GM19043 (cell line): ENCODE measurements around the gene TRAF1.
"Not testable (repeated sequence)": the region's sequence is repeated elsewhere in the genome, so short reads cannot be mapped to it uniquely, and the experiment has no call there.

Source experiments
- ATAC-seq: cut with Tn5 transposase; IDR thresholded peaks from one replicate; pipeline ENCODE4 v1.9.1; 2021; ENCODE audit warnings: low read depth; ENCODE audit not compliant: unreplicated experiment

The TRAF1 gene, protein sequence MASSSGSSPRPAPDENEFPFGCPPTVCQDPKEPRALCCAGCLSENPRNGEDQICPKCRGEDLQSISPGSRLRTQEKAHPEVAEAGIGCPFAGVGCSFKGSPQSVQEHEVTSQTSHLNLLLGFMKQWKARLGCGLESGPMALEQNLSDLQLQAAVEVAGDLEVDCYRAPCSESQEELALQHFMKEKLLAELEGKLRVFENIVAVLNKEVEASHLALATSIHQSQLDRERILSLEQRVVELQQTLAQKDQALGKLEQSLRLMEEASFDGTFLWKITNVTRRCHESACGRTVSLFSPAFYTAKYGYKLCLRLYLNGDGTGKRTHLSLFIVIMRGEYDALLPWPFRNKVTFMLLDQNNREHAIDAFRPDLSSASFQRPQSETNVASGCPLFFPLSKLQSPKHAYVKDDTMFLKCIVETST

DNA sequence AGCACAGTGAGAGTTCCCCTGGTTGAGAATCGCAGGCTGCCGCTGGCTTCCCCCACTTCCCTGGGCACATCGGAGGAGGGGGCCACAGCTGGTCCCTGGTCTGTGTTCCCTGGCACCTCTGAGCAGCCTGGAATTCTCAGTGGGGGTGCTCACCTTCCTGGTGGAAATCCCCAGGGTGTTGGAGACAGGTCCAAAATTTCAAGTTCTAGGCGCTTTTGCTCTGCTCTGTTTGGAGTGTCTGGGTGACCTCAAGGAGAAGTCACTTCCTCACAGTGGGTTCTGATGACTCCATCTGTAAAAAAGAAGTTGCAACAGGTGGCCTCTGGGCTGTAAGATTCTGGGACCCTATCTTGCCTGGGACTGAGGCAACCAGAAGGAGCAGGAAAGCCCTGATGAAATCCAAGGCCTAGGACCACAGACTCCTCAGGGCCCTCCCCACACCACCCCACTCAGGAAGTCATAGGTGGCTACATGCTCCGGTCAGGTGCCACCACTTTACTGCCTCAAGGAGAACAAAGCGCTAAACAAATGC is at the start of gene TRAF1:
Gene TRAF1 (minus strand): TSS at position 400 of the 532 bp plus-strand sequence. CDS start 721 bp downstream, outside the sequence.
- ATAC-seq, result peak; percentile 21

DNA sequence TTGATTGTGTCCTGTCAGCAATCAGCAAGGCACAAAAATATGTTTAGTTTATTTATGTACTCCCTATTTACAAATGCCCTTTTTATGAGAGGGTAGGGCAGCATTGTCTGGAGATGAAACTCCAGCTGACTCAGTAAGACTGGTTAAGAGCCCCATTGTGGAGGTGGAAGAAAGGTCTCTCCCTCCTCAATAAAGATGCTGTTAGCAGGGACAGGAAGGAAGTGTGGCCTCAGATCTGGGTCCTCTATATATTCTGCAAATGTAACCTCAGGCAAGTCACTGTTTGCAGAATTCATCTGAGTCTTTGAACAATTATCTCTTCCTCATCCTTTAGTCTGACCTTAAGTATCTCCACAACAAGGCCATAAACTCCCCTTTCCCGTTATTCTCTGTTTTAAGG is 48.3 kb upstream of the TRAF1 start:
- ATAC-seq, result no peak

DNA sequence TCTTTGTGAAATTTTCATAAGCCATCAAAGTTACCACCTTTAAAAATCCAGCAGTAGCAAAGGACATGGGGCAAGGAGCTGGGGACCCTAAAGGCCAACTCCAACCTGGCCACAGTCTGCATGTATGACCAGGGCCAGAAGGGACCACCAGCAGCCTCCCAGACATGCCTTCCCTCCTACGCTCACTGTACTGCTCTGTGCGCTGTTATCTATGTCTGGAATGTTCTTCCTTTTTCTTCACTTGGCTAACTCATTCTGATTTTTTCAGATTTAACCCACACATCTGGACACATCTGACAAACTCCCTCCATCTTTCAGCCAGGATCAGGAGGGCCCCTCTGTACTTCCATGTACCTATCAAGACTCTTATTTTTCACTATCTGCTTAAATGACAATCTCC is 47.6 kb upstream of the TRAF1 start:
- no peak for ATAC-seq

DNA sequence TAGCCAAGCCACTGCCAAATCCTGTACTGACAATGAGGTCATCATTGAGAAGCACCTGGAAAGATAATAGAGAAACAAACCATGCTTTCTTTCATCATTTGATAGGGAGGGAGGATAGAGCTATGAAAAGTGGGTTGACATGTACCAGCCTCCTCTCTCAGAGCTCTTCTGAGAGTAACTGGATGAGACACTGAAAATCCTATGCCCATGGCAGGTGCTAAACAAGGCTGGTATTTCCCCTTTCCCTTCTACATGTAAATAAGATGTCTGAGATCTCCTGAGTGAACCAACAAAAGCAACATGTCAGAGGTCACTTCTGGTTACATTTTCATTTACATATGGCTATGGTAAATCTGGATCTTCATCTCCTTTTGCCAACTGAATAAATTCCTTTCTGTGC is 45.3 kb upstream of the TRAF1 start:
- ATAC-seq, result no peak

DNA sequence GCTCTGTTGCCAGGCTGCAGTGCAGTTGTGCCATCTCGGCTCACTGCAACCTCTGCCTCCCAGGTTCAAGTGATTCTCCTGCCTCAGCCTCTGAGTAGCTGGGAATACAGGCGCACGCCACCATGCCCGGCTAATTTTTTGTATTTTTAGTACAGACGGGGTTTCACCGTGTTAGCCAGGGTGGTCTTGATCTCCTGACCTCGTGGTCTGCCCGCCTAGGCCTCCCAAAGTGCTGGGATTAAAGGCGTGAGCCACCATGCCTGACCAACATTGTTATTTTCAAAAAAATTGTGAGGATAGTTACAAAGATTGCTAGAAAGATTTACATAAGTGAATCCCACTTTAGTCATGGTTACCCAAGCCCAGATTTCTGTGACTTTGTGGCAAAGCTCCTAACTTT is 44.9 kb upstream of the TRAF1 start:
- ATAC-seq, result not testable (repeated sequence)

DNA sequence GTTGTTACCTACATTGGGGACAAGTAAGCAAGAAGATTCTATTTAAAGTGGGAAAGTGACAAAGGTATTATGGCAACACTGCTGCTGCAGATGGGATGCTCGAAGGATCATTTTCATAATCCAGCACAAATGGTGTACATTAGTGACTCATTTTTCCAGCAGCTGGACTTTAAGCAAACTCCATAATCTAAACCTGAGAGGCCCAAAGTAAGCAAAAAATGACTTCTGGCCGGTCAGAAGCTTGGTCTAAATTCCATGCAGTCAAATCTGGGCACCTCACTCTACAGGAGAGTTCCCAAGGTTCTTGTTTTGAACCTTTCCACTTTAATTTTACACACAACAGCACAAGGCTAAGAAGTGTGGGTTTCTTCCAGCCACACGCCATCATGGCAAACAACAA is 43.6 kb upstream of the TRAF1 start:
- ATAC-seq, result no peak

DNA sequence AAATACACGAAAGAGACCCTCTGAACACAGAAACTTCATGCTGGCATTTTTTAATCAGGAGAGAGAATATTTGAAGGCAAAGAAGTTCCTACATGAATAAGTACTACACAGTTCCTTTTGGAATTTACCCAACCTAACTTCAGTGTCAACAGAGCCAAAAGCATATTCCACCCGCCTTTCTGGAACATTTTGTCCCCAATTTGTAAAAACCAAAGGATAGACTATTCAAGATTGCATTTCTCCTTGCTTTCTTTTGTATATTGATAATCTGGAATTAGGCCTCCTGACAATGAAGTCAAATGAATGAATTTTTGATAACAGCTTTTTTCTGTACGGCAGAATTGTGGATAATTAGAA is 39.4 kb upstream of the TRAF1 start:
- no peak for ATAC-seq

DNA sequence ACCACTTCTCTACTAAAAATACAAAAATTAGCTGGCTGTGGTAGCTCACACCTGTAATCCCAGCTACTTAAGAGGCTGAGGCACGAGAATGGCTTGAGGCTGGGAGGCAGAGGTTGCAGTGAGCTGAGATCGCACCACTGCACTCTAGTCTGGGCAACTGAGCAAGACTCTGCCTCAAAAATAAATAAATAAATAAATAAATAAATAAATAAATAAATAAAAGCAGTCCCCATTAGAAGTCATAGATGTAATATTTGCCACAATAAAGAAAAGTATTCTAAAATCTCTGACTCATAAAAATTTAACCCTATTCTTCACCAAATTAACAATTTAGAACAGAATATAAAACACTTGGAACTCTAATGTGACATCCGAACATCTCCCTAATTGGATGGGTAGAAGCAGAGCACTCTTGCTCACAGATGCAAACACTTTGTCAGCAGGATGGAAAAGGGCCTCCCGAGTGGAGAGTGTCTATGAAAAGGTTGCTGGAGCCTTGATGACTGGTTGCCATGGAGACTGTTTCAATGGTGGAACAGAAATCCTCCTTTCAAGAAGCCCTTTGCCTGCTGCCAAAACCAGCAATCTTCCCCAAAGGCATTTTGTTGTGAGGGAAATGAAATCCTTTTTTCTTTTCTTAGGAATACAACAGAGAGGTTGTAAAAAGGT is 38.9 kb upstream of the TRAF1 start:
- no peak for ATAC-seq

DNA sequence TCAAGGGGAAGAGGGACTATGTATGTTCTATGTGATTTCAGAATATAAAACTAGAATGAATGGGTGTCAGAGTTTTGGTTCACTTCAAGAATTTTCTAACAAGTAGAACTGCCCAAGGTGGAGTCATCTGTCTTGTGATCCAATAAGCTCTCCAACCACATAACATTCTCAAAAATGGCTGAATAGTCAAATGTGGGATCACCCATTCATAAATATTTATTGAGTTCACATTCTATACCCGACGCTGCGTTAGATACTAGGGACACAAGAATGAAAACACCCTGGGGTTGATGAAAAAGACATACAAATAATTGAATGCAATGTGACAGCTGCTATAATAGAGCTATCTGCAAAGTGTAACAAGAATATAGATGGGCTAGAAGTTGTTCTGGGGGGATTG is 35.3 kb upstream of the TRAF1 start:
- ATAC-seq, result no peak

DNA sequence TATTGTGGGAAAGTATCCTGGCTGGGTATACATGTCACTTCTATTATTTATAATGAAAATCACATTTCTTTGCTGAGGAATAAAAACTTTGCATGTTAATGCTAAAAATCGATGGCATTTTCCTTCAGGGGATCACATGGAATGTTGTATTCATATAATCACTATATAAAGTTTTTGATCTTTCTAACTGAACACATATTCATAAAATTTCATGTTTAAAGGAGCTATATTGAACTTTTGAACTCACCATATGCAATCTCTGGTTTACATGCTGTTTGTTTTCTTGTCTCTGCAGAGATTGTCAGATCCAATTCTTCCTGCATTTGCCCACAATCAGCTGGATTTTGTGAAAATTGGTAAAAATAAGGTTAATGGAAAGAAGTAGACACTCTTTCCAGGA is 33.4 kb upstream of the TRAF1 start:
- no peak for ATAC-seq

DNA sequence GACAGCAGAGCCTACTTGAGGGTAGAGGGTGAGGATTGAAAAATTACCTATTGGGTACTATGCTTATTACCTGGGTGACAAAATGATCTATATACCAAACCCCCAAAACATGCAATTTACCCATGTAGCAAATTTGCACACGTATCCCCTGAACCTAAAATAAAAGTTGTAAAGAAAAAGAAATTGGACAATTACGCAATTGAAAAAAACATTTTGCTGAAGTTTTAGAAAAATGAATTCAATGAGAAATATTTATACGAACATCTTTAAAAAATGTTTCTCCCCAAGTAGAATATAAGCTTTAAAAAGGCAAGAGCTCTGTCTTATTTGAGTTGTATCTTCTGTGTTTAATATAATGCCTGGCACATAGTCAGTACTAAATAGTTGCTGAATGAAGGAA is 30.3 kb upstream of the TRAF1 start:
- no peak for ATAC-seq

DNA sequence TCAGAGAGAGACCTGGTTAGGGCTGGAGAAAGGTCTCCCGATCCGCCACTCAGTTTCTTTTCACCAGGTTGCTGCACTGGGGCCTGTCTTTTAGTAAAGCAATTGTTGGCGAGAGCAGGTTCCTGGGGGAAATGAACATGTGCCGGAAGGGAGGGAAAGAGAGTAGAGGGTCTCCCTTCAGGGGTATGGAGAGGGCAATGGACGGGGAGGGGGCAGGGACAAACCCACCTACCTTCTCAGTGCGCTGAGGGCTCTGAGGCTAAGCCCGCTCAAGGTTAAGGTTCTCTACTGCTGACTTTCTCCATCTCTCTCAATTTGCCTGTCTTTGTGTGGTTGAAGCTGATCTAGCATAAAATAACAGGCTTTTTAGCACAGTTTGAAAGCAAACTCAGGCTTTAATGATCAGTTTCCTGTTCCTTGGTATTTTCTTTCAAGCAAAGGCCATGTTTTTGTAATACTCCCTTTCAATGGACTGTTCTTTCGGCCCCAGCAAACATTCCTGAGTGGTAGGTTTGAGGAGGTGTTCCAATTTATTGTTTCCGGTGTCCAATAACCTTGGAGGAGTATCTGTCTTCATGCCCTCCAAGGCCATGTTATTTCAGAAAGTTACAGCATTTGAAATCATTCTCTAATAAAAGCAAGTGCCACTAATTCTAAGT is 25.5 kb upstream of the TRAF1 start:
- no peak for ATAC-seq

DNA sequence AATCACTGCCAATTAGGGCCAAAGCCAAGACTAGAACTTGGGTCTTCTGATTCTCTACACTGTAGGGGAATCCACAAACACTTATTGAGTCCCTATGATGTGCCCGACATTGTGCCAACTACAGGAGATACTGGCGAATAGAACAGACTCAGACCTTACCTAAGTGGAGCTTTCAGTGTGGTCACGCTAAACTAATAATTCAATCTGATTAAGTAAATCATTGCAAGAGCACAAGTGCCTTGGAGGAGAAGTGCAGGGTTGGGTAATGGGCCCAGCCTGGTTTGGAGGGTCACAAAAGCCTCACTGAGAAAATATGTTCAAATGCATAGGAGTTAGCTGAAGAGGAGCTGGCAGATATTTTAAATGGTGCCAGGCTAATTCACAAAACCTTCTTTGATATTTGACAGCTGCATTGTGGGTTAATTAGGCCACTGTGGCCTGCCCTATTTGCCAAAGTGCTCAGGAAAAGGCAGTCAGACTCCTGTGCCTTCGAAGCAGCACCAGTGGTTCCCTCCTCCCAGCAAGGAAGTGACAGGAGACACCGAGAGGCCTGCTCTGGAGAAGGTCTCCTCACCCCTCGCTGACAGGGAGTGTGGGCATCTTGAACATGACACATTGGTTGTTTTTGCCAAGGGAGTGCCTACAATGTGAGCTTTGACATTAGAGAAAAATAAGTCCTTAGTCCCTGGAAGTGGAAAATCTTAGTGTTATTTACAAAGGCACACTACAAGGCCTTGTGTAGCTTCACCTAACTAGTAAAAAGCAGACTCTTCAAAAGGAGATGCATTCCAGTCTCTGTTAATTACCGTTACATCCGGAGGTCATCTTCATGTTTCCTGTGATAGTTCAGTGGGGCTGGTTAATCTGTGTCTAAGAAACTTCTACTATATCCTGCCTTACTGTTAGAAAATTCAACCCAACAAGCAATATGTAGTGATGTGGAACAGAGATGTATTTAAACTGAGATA is 24.1 kb upstream of the TRAF1 start:
- no peak for ATAC-seq

DNA sequence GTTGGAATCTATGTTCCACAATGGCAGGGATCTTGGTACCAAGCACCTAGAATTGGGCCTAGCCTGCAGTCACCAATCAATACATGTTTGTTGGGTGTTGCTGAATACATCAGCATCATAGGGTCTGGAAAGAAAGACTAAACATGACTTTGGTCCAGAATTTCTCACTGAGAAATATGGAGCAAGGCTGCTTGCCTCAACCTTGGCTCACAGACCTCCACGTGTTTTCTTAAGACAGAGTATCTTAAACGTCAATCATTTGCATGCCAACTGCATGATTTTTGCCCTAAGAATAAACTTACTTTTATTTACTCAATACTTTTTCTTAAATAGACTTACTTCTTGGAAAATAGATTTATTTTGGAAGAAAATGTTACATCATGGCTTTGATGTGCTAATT is 22.7 kb upstream of the TRAF1 start:
- ATAC-seq, result no peak

DNA sequence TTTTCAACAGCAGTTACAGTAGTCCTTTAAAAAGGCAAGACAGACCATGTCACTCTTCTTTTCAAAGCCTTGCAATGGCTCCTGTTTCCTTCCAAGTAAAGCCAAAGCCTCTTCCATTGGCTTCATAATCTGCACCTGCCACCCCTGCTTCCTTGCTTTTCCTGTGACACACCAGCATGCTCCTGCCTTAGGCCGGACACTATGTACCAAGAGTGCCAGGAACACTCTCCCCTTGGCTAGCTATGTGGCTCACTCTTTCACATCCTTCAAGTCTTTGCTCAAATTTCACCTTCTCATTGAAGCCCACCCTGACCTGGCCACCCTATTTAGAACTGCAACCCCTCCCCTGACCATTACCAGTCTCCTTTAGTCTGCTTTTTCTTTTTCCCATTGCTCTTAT is 22.2 kb upstream of the TRAF1 start:
- no peak for ATAC-seq

DNA sequence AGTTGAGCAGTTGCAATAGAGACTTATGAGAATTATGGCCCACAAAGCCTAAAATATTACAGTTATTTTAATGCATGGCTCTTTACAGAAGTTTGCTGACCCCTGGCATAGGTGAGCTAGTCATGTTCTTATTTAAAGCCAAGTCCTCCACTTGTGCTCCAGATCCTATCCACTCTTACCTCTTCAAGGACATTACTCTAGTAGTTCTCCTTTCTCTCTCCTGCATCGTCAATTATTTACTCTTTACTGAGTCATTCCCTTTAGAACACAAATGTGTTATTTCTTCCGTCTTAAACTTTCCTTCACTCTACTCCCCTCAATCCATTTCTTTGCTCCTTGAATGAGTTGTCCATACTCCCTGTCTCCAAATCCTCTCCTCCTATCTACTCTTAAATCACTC is 20.6 kb upstream of the TRAF1 start:
- no peak for ATAC-seq

DNA sequence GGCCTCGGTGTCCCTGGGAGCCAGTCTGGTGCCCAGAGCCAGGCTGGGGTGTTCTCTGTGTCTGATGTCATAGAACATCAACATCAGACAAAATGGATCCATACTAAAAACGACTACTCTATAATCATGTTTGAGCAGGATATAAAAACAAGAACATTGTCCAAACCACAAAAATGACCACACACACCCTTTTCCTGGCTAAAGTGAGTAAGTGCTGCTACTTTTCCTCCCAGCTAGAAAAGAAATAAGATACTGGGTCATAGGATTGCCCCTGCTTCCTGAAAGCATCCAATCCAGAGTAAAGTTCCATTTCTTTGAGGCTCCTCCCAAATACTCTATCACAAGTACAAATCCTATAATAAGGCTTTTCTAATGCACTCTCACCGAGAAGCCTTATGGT is 19.7 kb upstream of the TRAF1 start:
- ATAC-seq, result no peak

DNA sequence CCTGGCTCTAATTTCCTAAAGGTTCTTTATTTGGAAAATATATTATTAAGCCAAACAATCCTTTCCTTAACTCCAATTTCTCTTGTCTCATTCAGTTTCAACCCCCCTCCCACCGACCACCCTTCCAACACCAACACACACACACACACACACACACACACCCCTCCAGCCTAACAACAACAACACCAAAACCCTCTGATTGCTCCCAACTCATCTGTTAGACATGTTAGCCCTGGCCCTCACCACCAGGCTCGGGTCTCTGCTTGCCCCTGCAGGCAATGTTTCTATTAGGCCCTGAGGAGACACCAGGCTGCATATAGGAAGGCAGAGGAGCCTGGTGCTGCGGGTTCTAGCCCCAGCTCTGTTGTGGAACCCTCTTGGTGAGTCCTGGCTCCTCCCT is 18.4 kb upstream of the TRAF1 start:
- no peak for ATAC-seq

DNA sequence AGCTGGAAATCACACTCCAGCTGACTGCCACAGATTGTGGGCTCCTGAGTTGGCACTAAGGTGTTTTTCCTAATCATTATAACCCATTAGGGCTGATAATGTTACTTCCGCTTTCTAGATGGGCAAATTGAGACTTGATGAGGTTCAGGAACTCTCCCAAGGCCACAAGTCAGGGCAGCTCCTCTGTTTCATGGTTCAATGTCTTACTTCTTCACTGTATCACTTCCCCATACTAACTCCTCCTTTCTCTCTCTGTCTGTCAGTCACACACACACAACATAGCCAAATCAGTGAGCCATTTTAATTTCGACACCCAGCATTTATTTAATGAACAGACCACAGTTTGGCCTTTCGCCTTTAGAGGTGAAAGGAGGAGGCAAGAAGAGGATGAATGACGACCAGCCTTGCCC is 17.8 kb upstream of the TRAF1 start:
- peak; percentile 98 for ATAC-seq
